Fibroblast of skin of abdomen (primary cell): ENCODE results near the gene NPC1.
"Not testable (repeated sequence)": the region's sequence is repeated elsewhere in the genome, so short reads cannot be mapped to it uniquely, and the experiment has no call there.

Experiments
- DNase-seq: peaks from one replicate; pipeline ENCODE4 v3.0.0-alpha.2; 2013

The NPC1 gene

DNA sequence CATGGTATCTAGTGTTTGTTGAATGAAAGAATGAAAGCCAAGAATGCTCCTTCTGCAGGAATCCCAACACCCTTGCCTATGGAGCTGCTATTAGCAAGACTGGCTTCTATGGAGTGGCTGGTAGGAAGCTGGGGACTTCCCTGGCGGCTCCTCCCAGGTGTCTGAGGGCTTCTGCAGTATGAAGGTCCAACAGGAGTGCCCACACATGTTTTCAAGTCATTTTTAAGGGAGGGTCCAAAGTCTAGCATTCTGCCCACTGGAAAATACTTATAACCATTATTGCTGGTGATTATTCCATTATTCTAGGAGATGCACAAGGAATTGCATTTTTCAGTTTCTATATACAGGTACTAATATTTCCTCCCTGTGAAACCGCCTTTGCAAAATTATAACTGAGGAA, 21.9 kb upstream of the NPC1 start:
- DNase-seq, result no peak

DNA sequence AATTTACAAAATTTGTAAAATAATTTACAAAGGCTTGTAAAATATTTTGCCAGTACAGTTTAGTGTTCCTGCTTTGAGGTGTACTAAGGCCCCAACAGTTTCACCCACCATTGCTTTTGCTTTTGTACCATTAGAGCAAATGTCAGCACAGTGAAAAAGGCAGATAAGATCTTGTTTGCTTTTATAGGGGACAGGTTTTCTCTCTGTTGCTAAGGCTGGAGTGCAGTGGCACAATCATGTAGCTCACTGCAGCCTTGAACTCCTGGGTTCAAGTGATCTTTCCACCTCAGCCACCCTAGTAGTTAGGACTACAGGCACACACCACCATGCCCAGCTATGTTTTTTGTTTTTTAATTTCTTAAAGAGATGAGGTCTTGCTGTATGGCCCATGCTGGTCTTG, 19.6 kb upstream of the NPC1 start:
- no peak for DNase-seq

DNA sequence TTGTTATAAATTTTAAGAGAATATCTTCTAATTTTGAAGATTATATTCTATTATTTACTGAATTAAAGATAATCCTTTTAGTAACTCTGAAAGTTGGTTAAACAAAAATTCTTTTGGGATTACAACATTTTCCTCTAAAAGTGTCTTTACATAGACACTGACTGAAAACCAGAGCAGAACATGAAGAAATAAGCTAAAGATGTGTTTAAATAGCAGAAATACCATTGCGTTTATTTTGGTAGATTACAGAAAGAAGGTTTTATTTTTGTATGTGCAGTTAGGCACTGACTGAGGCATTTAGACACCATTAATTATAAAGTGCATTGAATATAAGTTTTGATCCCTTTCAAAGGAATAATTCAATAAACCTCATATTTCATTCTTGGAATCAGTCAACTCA, 13.5 kb upstream of the NPC1 start:
- DNase-seq, result no peak

DNA sequence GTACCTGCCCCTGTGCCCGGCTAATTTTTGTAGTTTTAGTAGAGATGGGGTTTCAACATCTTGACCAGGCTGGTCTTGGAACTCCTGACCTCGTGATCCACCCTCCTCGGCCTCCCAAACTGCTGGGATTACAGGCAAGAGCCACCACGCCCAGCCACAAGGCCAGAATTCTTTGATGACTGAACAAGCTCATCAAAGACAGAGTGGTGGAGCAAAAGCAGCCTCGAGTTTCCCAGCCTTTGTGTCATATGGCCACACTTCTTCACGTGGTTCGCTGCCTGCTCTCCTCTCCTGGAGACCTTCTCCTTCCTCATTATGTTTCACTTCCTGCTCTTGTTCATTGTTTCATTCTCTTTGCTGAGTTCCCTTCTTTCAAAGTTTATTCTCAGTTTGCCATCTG, 9.9 kb upstream of the NPC1 start:
- DNase-seq, result no peak

DNA sequence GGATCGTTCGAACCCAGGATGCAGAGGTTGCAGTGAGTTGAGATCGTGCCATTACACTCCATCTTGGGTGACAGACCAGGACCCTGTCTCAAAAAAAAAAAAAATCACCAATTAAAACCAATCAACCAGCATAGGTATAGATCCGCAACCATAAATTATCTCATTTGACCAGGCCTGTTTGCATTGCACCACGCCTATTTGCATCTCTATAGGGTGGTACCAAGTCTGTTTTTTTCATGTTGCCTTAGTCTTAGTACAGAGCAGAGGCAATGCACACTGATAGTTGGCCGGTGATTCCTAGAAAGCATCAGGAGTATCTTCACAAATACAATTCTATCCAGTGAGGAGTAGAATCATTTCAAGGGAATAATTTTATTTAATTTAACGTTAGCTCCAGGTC, 9.3 kb upstream of the NPC1 start:
- no peak for DNase-seq

DNA sequence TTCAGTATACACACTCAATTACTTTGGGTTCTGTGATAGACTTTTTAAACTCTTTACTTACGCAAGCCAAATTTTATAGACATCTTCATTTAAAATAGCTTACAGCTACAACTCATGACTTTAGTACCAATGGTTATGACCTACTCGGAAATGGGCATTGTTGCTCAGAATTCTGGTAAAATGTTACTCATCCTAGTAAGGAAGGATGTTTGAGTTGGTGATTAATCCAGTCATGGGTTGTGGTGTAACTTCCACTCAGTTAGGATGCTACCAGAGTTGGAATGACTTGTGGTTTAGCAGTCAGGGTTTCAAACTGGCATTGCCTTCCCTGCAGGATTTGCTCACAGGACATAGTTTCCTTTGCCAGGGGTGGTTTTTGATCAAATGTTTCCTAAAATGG, 7.4 kb upstream of the NPC1 start:
- peak; percentile 77 for DNase-seq

DNA sequence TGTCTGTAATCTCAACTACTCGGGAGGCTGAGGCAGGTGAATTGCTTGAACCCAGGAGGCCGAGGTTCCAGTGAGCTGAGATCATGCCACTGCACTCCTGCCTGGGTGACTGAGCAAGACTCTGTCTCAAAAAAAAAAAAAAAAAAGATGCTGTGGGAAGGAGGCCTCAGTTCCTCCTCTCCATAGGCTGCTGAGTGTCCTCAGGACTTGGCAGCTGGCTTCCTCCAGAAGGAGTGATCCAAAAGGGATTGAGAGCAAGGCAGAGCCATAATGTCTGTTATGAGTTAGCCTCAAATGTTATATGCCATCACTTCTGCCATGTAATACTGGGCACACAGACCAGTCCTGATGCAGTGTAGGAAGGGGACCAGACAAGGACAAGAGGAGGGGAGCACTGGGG, 6.6 kb upstream of the NPC1 start:
- no peak for DNase-seq

DNA sequence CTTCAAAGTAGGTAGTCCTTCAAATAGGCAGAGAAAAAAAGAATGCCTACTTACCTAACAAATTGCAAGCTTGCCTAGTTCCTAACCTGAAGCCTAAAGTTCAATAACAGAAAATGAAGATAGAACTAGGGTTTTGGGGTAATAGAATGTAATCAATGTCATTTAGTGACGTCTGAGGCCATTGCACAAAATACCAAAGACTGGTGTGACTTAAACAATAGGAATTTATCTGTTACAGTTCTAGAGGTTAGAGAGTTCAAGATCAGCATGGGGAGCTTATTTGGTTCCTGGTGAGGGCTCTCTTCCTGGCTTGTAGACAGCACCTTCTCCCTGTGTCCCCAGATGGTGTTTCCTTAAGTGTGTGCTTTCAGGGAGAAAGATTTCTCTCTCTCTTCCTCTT, 4.7 kb upstream of the NPC1 start:
- peak; percentile 53 for DNase-seq

DNA sequence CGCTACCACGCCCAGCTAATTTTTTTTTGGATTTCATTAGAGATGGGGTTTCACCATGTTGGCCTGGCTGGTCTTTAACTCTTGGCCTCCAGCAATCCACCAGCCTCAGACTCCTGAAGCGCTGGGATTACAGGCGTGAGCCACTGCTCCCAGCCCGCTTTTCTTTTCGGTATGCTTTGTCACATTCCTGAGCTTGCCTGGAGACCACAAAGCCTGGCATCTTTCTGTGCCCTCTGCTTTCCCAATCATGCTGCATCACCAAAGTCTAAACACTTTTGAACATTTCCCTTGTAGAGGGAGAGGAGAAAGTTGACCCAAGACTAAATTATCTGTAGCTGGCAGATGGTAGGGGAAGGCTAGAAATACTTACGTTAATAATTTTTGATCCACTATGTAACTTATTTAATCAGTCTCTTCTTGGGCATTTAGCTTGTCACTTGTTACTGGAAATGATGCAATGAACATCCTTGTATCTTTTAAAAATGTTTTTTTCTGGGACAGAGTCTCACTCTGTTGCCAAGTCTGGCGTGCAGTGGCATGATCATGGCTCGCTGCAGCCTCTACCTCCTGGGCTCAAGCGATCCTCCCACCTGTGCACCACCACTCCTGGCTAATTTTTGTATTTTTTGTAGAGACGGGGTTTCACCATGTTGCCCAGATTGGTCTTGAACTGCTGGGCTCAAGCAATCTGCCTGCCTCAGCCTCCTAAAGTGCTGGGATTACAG, 2.7 kb upstream of the NPC1 start:
- DNase-seq, result peak; percentile 44

DNA sequence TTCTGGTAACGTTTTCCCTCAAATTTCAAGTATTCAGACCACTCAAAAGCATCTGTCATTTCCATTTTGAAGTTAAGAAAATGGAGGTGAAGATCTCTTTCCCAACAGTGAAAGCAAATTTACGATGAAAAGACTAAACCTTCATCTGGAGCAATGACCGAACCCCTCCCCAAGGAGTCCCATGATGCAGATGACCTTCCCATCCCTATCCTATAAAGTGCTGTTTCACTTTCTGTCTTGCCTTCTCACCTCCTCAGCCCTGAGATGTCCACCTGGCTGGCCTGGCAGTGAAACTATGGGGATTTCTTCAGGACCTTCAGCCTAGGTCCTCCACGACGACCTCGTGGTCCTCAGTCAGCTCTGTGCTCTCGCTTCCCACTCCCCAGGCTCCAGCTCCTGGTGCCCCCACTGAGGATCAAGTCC, 925 bp upstream of the NPC1 start:
- DNase-seq, result no peak

DNA sequence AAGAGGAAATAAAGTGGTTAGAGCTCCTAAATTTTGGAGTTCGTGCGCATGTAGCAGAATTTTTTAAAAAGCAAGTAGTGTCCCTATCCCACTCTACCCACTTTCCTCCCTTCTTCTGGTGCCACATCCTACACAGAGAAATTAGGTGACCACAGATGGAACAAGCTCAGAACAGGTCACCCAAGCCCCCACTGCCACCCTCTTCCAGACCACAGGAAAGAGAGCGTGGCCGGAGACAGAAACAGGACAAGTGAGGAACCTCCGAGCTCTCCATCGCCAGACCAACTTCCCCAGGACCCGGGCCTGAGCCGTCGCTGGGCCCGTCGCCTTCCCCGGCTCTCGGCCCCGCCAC, 433 bp downstream of the NPC1 start:
- DNase-seq, result no peak

DNA sequence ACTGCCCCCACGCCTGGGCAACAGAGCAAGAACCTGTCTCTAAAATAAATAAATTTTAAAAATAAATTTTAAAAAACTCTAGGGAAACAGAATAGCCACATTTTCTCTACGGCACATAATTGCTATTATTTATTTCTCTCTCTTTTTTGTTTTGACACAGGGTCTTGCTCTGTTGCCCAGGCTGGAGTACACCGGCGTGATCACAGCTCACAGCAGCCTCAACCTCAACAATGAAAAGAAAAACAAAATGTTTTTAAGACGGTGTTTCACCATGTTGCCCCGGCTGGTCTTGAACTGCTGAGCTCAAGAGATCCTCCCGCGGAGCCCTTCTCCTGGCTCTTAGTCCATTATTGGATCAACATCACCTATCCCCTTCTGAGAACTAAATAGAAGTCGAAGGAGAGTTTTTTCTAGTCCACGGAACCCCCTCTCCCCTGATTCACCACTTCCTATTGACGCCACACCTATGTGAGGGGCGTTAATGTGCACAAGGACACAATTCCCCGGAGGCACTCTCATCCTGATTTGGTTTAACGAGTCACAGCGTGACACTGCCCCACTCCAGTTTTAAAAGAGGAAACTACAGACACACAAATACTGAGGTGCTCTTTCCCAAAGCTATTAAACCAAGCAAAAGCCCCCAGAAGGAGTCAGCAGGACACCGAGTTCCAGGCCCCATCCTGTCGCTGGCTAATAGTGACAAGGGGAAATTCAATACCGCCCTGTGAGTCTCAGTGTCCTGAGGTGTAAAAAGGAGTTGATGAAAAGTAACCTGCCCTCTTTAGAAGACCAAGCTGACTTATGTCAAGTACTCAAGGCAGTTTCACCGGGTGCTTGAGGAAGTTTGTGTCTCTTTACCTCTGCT, 1.1 kb downstream of the NPC1 start:
- DNase-seq, result peak; percentile 12

DNA sequence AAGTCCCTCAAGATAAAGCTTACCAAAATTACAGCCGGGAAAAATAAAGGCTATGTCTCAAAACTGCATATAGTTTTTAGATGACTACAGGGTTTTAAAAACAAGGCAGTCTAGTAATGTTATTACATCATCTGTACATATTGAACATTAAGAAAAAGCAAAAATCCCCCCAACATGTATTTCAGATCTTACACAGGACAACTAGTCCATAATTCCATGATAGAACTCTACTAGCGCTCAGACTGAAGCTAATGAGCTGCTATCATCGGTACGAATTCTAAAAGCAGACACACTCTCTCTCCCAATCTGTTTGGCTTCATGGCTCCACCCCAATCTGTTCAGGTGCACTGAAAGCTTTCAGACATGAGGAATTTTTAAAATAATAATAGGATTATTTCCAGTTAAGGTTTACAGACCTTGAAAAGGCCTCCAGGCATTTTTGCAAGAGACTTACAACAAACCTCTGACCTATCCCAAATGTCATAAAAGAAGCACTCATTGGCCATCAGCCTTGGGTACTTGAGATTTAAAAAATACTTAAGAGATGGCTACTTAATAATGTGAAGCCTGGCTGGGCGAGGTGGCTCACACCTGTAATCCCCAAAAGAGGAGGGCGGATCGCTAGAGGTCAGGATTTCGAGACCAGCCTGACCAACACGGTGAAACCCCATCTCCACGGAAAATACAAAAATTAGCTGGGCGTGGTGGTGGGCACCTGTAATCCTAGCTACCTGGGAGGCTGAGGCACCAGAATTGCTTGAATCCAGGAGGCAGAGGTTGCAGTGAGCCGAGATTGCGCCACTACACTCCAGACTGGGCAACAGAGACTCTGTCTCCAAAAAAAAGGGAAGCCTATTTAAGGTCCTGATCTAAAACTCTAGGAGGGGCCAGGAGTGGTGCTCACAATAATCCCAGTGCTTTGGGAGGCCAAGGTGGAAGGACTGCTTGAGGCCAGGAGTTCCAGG, 2.0 kb downstream of the NPC1 start:
- no peak for DNase-seq

DNA sequence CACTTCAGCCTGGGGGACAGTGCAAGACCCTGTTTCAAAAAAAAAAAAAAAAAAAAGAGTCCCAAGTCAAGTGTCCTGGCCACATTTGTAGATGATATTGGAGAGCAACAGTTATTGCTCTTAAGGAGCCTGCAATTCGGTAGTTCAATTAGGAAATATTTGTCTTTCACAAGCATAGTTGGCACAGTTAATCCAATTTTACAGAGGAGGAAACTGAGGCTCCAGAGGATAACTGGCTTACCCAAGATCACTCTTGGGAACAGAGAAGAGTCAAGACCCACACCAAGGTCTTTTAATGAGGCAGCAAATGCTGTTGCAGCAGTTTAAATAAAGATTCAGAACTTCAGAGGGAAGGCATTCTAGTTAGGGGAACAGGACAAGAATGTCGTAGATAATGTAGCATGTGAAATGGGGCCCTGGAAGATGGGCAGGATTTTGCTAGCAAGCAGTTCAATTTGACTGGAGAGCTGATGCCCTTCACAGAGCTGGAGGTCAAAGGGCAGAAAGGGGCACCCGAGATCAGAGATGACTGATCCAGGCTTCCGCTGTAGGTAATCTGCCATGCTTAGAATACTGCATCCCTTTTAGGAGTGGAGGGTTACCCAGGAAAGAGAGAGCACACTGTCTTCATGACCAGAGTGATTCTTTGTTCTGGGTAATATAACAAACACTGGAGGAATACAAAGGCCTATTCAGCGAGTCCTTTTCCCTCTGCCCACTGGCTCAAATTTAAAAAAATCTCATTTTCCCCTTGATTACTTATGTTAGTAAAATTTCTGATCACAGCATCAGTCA, 3.0 kb downstream of the NPC1 start:
- no peak for DNase-seq

DNA sequence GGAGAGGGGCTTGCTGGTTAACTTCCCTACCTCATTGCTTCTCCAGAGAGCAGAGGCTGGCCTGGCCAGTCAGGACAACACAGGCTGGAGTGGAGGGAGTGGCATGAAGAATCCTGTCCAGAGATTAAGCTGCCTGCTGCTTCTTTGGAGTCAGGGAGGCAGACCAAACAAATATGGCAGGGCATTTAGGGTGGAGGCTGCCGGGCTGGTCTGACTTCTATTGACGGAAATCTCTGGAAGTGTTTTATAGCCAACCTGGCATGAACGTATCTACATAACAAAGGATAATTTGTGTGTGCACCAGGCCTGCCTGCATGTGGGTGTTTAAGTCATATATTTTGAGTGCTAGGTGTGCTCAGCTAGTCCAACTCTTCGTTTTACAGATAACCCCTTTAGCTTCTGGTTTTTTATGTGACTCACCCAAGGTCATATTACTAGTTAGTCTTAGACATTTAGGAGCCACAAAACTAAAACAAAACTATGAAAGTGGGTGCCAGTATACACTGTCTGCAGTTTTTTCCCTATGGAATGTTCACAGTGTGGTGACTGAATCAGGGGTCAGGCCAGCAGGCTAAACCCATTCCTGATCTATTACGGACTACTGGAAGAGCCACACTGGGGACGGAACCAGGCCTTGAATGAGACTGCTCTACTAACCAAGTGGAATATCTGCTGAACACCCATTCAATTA, 5.5 kb downstream of the NPC1 start:
- peak; percentile 56 for DNase-seq

DNA sequence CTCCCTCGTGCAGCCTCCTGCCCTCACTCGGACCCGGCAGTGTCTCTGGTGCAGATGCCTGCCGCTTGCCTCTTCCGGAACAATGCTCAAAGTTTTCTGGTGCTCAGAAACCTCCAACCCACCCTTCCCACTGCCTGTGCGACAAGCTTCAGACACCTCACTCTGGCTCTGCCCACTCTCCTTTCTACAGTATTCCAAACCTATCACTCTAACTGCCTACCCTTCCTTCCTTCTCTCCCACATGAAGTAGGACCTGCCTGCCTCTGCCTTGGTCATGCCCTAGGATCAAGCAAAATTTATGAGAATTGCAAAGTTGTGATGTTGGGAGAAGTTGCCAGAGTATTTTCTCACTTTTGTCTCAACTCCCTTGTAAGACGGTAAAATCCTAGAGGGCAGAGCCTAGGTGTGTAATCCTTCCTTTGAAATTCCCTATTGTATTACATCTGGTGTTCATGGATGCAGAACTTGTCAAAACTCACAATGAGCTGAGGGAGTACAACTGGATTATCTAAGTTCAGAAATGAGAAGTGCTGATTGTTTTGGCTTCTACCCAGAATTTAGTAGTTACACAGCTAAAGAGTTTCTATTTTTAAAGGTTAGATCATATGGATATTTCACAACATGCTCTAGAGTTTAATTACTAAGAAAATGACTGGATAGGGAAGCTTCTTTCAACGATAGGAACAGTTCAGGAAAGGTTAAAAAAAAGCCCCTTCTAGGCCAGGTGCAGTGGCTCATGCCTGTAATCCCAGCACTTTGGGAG, 7.2 kb downstream of the NPC1 start:
- peak; percentile 18 for DNase-seq

DNA sequence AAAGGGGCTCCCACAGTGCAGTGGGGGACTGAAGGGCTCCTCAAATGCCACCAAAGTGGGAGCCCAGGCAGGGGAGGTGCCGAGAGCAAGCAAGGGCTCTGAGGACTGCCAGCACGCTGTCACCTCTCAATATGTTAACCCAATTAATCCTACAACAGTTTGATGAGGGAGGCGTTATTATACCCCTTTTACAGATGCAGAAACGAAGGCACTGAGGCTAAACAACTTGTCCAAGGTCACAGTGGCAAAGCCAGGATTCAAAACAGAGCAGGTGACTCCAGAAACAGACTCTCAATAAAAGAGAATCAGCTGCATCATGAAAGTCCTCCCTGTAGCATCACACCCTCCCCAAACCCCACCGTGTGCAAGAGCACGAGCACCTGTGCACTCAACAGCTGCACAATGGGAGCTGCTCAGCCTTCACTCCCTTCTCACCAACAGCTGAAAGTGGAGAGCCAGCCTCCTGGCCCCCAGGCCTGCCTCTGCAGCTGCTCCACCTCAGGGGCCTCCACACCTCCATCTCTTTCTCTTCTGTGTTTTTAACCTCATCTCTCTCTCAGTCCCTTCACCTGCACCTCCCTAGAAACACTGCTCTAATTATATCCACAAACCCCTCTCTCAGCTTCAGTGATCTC, 8.1 kb downstream of the NPC1 start:
- no peak for DNase-seq

DNA sequence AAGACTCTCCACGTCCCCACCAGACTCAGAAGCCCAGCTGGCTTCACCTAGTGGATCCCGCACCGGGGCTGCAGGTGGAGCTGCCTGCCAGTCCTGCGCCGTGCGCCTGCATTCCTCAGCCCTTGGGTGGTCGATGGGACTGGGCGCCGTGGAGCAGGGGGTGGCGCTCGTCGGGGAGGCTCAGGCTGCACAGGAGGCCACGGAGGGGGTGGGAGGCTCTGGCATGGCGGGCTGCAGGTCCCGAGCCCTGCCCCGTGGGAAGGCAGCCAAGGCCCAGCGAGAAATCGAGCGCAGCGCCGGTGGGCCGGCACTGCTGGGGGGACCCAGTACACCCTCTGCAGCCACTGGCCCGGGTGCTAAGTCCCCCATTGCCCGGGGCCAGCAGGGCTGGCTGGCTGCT, 8.8 kb downstream of the NPC1 start:
- not testable (repeated sequence) for DNase-seq

DNA sequence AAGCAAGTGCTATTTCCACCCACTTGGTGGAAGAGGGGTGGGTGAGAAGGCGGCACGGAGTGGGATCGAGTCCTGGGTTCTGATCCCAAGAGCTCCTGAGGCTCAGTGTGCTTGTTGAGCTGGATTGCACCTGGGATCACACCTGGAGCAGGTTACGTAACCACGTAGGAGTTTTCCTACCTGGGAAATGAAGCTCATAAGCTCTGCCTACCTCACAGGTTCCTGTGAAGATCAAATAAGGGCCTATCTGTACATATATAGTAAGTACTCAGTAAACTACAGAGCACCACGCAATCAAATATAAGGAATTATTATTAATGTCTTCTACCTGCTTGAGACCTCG, 11.0 kb downstream of the NPC1 start:
- DNase-seq, result no peak

DNA sequence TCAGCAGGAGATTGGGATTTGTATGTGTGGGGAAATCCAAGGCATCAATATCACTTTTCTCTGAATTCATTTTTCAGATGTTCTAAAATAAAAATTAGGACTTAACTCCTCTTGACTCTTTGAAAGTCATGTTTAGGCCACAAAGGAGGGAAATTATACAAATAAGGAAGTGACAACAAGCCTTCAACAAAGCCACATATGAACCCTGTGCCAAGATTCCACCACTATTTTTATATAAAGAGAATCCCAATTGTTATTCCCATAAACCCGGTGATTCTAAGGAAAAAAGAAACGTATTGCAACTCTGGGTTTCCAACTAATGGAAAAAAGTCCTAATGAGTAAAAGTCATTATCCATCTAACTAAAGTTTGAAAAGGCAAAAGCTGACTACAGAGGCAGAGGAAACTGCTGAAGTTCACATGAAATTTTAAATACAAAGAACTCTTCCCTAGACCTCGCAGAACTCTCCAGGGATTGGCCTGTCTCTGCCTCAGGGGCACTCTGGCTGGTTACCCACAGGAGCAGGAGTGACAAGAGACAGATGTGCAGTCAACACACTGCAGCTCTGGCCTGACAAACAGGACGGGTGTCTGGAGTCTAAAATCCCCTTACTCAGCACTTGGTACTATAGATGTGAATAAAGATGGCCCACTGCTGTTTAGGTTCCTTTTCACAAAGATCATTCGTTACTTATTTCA, 11.5 kb downstream of the NPC1 start:
- no peak for DNase-seq
